ENCODE measurements around the gene FIGN. TPM values are rescaled to one million over a fixed set of nuclear protein-coding genes. Genes with fewer than 3 reads are reported as not detected.

Gene FIGN
- total RNA-seq, 1 experiment from 2014 or later, result 14.6 TPM

GRCh38 chr2:163606878-163607277 is 128.9 kb downstream of the FIGN start:
- H4K91ac ChIP-seq (ENCODE audit: insufficient read length, low read depth, low read length), result no peak overlapping the region
- H3K27me3 ChIP-seq (ENCODE audit: insufficient read depth, low read length), result no peaks in the 10 kb centered on the region
- Mint-ChIP-seq H3K9me3 (no peaks in the 10 kb centered on the region), H3K36me3 (ENCODE audit: insufficient read depth in 1 of 3, low read depth in 3 of 3) (peaks cover 5 to 19% (median 18%) of the 10 kb centered on the region in 3 experiments; a peak in 6 of 7 replicates), H3K27me3 (ENCODE audit: low read depth) (no peaks in the 10 kb centered on the region), H3K27ac (no peak overlapping the region), H3K4me1 (peaks cover 23 to 31% of the 10 kb centered on the region in 2 experiments), H3K4me3 (no peak overlapping the region)
- no peak overlapping the region for H2BK5ac ChIP-seq (ENCODE audit: insufficient read length, low read length)
- no peaks in the 10 kb centered on the region for H3K23me2 ChIP-seq (ENCODE audit: insufficient read length, low read depth, low read length, poor library complexity, severe bottlenecking)
- DNase-seq, result no peak
- no peak overlapping the region for H2AFZ ChIP-seq (ENCODE audit: low read length)
- no peak overlapping the region for H4K8ac ChIP-seq (replicated peaks; ENCODE audit: insufficient read length, low read depth, low read length)
- no peaks in the 10 kb centered on the region; the same call in 1 of the 2 replicates for H3K4me1 ChIP-seq (ENCODE audit: insufficient read depth, low read length)
- no peak overlapping the region for H3T11ph ChIP-seq (ENCODE audit: low read length)
- H4K20me1 ChIP-seq (ENCODE audit: control insufficient read depth, insufficient read depth, insufficient read length), result no peaks in the 10 kb centered on the region
- no peak overlapping the region for H3K23ac ChIP-seq (ENCODE audit: insufficient read length, low read depth, low read length)
- H3K56ac ChIP-seq (ENCODE audit: insufficient read length, low read depth, low read length), result no peak overlapping the region
- no peak overlapping the region for H3K27ac ChIP-seq (ENCODE audit: insufficient read length, low read depth, low read length)
- H2BK20ac ChIP-seq (ENCODE audit: low read depth, low read length, poor library complexity, severe bottlenecking), result no peak overlapping the region
- TF ChIP-seq CTCF (conservative IDR thresholded peaks at IDR 0.05), result no peak
- no peak overlapping the region for H3K4me2 ChIP-seq (ENCODE audit: insufficient read depth, insufficient read length, low read length)
- H4K5ac ChIP-seq (ENCODE audit: insufficient read length, low read depth, low read length), result no peak overlapping the region
- H2BK12ac ChIP-seq (ENCODE audit: insufficient read length, low read depth, low read length), result no peak overlapping the region
- H3K79me2 ChIP-seq (ENCODE audit: insufficient read depth, low read length), result no peaks in the 10 kb centered on the region
- no peak overlapping the region for H3K4ac ChIP-seq (ENCODE audit: low read depth, low read length)
- no peak overlapping the region for H3K18ac ChIP-seq (ENCODE audit: insufficient read length, low read depth, low read length)
- no peak overlapping the region for H2AK5ac ChIP-seq (ENCODE audit: insufficient read length, low read length)
- H2BK15ac ChIP-seq (ENCODE audit: low read depth, low read length), result no peak overlapping the region
- WGBS (ENCODE audit: extremely low coverage, insufficient read length, low lambda C conversion rate), result no CpG with 5 or more reads among the region's 3 CpGs
- H3K79me1 ChIP-seq (ENCODE audit: insufficient read depth, low read depth, low read length, poor library complexity, severe bottlenecking), result no peaks in the 10 kb centered on the region
- no peak overlapping the region for H3K9ac ChIP-seq (ENCODE audit: extremely low read depth, insufficient read length, low read length)
- H2BK120ac ChIP-seq (ENCODE audit: low read depth, low read length, poor library complexity, severe bottlenecking), result no peak overlapping the region
- no peaks in the 10 kb centered on the region for H3K9me3 ChIP-seq (ENCODE audit: control insufficient read depth, low read depth, low read length)
- H3K14ac ChIP-seq (ENCODE audit: insufficient read depth, low read length), result no peak overlapping the region

Measured in H9 (cell line).